K562 (cell line): Measurements from ENCODE around the gene USP32. TPM values are rescaled to one million over a fixed set of nuclear protein-coding genes. Genes with fewer than 3 reads are reported as not detected.
A peak's percentile ranks its signal among the peaks of the same experiment; 100 is the strongest.

Experiments
- GTF2F1 ChIP-seq: IDR thresholded peaks from 2 replicates; pipeline ENCODE4 v1.6.1; 2011; ENCODE audit warnings: low read depth, low read length, improper control_type of control experiment
- HDAC1 ChIP-seq, 2 experiments: fragments of 450-650 bp; IDR thresholded peaks; 2 replicates each; pipeline ENCODE4 v1.6.1; 2016 to 2017; ENCODE audit warnings: inconsistent platforms in 1 of 2, mild to moderate bottlenecking in 1 of 2, moderate library complexity in 1 of 2
- KDM5B ChIP-seq: fragments of 200-600 bp; sonication (generic); IDR thresholded peaks from 2 replicates; pipeline ENCODE4 v1.6.1; 2012; ENCODE audit warnings: low read depth, mild to moderate bottlenecking, moderate library complexity, low read length, control low read depth, inconsistent platforms; ENCODE audit not compliant: insufficient replicate concordance
- MTA1 ChIP-seq: fragments of 450-650 bp; IDR thresholded peaks from 2 replicates; pipeline ENCODE4 v1.6.1; 2017; ENCODE audit warnings: borderline replicate concordance
- MYC ChIP-seq, 2 experiments: fragments of 250-450 bp in 1 of 2; sonication (Bioruptor Pico) in 1 of 2; IDR thresholded peaks; 2 replicates each; pipeline versions ENCODE4 v1.5.1 to v1.6.1; 2012 to 2021; ENCODE audit warnings: low read depth in 2 of 2, borderline replicate concordance in 1 of 2, improper control_type of control experiment in 1 of 2, low read length in 1 of 2, mild to moderate bottlenecking in 1 of 2, moderate library complexity in 1 of 2
- NFRKB ChIP-seq: fragments of 450-650 bp; IDR thresholded peaks from 2 replicates; pipeline ENCODE4 v1.6.1; 2016; ENCODE audit warnings: low read depth
- TRIM28 ChIP-seq: fragments of 450-650 bp; IDR thresholded peaks from 2 replicates; pipeline ENCODE4 v1.6.1; 2017
- USF1 ChIP-seq: sonication (generic); formaldehyde crosslinking; IDR thresholded peaks from 2 replicates; pipeline ENCODE4 v1.9.0; 2022; ENCODE audit warnings: mild to moderate bottlenecking, missing genetic modification reagents
- ZBTB7A ChIP-seq: IDR thresholded peaks from 2 replicates; pipeline ENCODE4 v1.6.1; 2011; ENCODE audit warnings: low read depth, mild to moderate bottlenecking, low read length, moderate library complexity, borderline replicate concordance; ENCODE audit not compliant: control insufficient read depth
- ZNF274 ChIP-seq: IDR thresholded peaks from 2 replicates; pipeline ENCODE4 v1.6.1; 2011; ENCODE audit warnings: low read depth, mild to moderate bottlenecking, low read length, moderate library complexity, borderline replicate concordance
- ZNF318 ChIP-seq, 2 experiments: fragments of 450-650 bp; IDR thresholded peaks; 2 replicates each; pipeline ENCODE4 v1.6.1; 2016; ENCODE audit warnings: mild to moderate bottlenecking in 2 of 2, borderline replicate concordance in 1 of 2, low read depth in 1 of 2, moderate library complexity in 1 of 2
- ZNF518B ChIP-seq: fragments of 250-450 bp; sonication (Bioruptor Pico); IDR thresholded peaks from 2 replicates; pipeline ENCODE4 v1.5.0; 2021; ENCODE audit warnings: mild to moderate bottlenecking, moderate library complexity
- polyA plus RNA-seq, 8 experiments: library from polyadenylated mRNA; depleted of rRNA in 4 of 8; stranded (reverse) in 5 of 8; unstranded in 3 of 8; fragments of >200 nt; fragmentation: Nextera tagmentation in 2 of 8; fragmentation: Illumina TruSeq in 1 of 8; extraction: Ambion mirVana in 2 of 8; extraction: Trizol in 1 of 8; gene quantifications; 2 replicates each; pipeline versions ENCODE4 v1.2.1 to v1.2.3, GENCODE V29; 2011 to 2014; ENCODE audit warnings: inconsistent platforms in 1 of 8, missing spikeins in 1 of 8
- total RNA-seq, 7 experiments: library from RNA; depleted of rRNA in 6 of 7; stranded (reverse); fragments of >200 nt in 6 of 7; fragmentation: Illumina TruSeq in 2 of 7; extraction: Trizol in 2 of 7; gene quantifications; 2 replicates each; pipeline versions ENCODE4 v1.2.1 to v1.2.3, GENCODE V29; 2011 to 2021; ENCODE audit warnings: low replicate concordance in 1 of 7

USP32 gene
- total and polyA plus RNA-seq, 9 of the 15 experiments (the other 6 are each of a cell fraction or from before 2014, with no cell fraction given): 18.0 to 69.3 (median 47.1) TPM

GRCh38 chr17:60392845-60393702 lies 1.1 kb upstream of the USP32 start (continued):
- TF ChIP-seq ZNF518B: 0 out of 2 replicates have a peak, but pooled peaks have one; percentile 48
- peak; percentile 20 for TF ChIP-seq KDM5B
- no peak for TF ChIP-seq TRIM28
- peak; percentile 11; the same call in 1 of the 2 replicates for TF ChIP-seq MTA1
- TF ChIP-seq ZBTB7A: no peak
- TF ChIP-seq USF1 (CRISPR knock-in tag): peak; percentile 57; the same call in 1 of the 2 replicates
- TF ChIP-seq NFRKB: 0 out of 2 replicates have a peak, but pooled peaks have one; percentile 88
- TF ChIP-seq ZNF274: no peak
- TF ChIP-seq ZNF318 (IDR thresholded peaks at IDR 0.05; ENCODE audit: borderline replicate concordance in 1 of 2, low read depth in 1 of 2): no peak
- peak; percentile 27; the same call in 1 of the 2 replicates for TF ChIP-seq MYC (IDR thresholded peaks at IDR 0.05; ENCODE audit: low read depth, low read length)
- no peak for TF ChIP-seq MYC (CRISPR knock-in tag; IDR thresholded peaks at IDR 0.05; ENCODE audit: borderline replicate concordance, low read depth)
- peak in 1 of 2 experiments; percentile 37; a peak in 1 of 4 replicates for TF ChIP-seq HDAC1 (IDR thresholded peaks at IDR 0.05)
- TF ChIP-seq GTF2F1: no peak
